ENCODE data around the gene KCNQ1. TPM values are rescaled to one million over a fixed set of nuclear protein-coding genes. Genes with fewer than 3 reads are reported as not detected.

KCNQ1 gene
- total and polyA plus RNA-seq, 4 donors = 15.4 to 41.7 (median 26.2) TPM

- Histone ChIP-seq H3K9me3 (ENCODE audit: control insufficient read depth in 4 of 4, insufficient read depth in 3 of 4, low read length in 3 of 4) (no peaks in the 10 kb centered on the region), H3K27me3 (ENCODE audit: control insufficient read depth in 3 of 3, insufficient read depth in 3 of 3, low read length in 2 of 3) (no peaks in the 10 kb centered on the region), H3K4me1 (ENCODE audit: control insufficient read depth in 5 of 5, insufficient read depth in 5 of 5, low read length in 5 of 5) (peaks cover 6 to 49% (median 11%) of the 10 kb centered on the region in 5 donors), H3K4me3 (no peak overlapping the region), H3K9ac (ENCODE audit: insufficient read depth in 1 of 2, low read length in 2 of 2) (peak overlapping the region in 1 of 2 donors; percentile 75), H3K27ac (ENCODE audit: low read depth in 1 of 2, low read length in 1 of 2) (no peak overlapping the region), H3K36me3 (ENCODE audit: control insufficient read depth in 4 of 4, insufficient read depth in 4 of 4, low read length in 4 of 4) (no peaks in the 10 kb centered on the region)
- DNase-seq = peak; percentile 30 to 70 (median 34)
- no peak for ATAC-seq (ENCODE audit: insufficient read depth, low FRiP score)
- 25 to 55% methylated on average over 1 of the region's 1 CpG for WGBS, 2 donors
- TF ChIP-seq, protein P1, sequence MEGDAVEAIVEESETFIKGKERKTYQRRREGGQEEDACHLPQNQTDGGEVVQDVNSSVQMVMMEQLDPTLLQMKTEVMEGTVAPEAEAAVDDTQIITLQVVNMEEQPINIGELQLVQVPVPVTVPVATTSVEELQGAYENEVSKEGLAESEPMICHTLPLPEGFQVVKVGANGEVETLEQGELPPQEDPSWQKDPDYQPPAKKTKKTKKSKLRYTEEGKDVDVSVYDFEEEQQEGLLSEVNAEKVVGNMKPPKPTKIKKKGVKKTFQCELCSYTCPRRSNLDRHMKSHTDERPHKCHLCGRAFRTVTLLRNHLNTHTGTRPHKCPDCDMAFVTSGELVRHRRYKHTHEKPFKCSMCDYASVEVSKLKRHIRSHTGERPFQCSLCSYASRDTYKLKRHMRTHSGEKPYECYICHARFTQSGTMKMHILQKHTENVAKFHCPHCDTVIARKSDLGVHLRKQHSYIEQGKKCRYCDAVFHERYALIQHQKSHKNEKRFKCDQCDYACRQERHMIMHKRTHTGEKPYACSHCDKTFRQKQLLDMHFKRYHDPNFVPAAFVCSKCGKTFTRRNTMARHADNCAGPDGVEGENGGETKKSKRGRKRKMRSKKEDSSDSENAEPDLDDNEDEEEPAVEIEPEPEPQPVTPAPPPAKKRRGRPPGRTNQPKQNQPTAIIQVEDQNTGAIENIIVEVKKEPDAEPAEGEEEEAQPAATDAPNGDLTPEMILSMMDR (IDR thresholded peaks at IDR 0.05; ENCODE audit: control extremely low read depth, extremely low read depth) = no peak
Observed at GRCh38 chr11:2697866-2698265, 253.1 kb downstream of the KCNQ1 start.

DNA sequence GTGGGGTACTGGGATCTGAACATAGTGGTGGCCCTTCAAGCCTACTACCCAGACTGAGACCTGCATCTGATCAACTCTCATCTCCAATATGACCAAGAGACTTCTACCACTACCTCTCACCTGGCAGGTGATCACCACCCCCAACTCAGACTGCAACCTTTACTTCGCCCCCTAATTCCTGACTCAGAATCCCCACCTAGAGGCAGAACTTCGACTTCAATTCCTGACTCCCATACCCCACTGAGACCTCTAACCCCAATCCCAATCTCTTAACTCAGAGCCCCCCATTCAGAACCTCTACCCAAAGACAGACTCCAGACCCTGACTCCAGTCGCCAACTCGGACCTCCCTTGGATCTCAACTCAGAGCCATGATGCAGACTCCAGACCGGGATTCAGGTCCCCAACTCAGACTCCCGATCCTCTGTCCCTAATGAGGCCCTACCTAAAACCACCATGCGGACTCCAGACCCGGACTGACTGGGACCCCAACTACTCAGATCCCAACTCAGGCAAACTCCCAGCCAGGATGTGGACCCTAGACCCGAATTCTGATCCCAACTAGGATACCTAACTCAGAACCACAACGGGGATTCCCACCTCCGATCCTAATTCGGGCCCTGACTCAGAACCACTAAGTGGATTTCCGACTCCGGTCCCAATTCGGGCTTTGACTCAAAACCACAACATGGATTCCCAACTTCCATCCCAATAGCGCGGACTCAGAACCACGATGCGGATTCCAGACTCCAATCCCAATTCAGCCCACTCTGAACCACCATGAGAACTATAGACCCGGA is 253.8 kb downstream of the KCNQ1 start:
- Histone ChIP-seq H3K9me3 (ENCODE audit: control insufficient read depth in 4 of 4, insufficient read depth in 3 of 4, low read length in 3 of 4) (no peaks in the 10 kb centered on the region), H3K36me3 (ENCODE audit: control insufficient read depth in 4 of 4, insufficient read depth in 4 of 4, low read length in 4 of 4) (no peaks in the 10 kb centered on the region), H3K4me3 (peak overlapping the region; percentile 65), H3K9ac (ENCODE audit: insufficient read depth in 1 of 2, low read length in 2 of 2) (peak overlapping the region; percentile 49 to 75), H3K27ac (ENCODE audit: low read depth in 1 of 2, low read length in 1 of 2) (peak overlapping the region in 1 of 2 donors; percentile 87), H3K27me3 (ENCODE audit: control insufficient read depth in 3 of 3, insufficient read depth in 3 of 3, low read length in 2 of 3) (no peaks in the 10 kb centered on the region), H3K4me1 (ENCODE audit: control insufficient read depth in 5 of 5, insufficient read depth in 5 of 5, low read length in 5 of 5) (peaks cover 5 to 51% (median 12%) of the 10 kb centered on the region in 5 donors)
- peak in 1 of 3 donors; percentile 11 for DNase-seq
- no peak for ATAC-seq (ENCODE audit: insufficient read depth, low FRiP score)
- TF ChIP-seq, protein P1 (IDR thresholded peaks at IDR 0.05; ENCODE audit: control extremely low read depth, extremely low read depth) = no peak
- 53 to 54% methylated on average over 20 of the region's 20 CpGs for WGBS, 2 donors

DNA sequence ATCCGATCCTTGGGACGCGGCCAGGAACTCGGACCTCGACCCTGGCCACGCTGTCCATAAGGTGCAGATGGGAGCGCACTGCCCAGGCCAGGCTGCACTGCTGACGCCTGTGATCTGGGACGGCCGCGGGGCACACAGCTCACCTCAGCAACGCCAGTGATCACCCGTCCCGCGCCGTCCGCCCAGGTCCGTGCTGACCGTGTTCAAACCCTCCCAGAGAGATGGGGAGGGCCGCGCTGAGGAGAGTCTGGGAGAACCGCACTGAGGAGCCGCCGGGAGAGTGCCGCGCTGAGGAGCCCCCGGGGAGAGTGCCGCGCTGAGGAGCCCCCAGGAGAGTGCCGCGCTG is 254.3 kb downstream of the KCNQ1 start:
- H3K27me3 ChIP-seq (ENCODE audit: control insufficient read depth in 3 of 3, insufficient read depth in 3 of 3, low read length in 2 of 3) = no peaks in the 10 kb centered on the region
- peak overlapping the region; percentile 49 to 75 for H3K9ac ChIP-seq (ENCODE audit: insufficient read depth in 1 of 2, low read length in 2 of 2)
- DNase-seq = peak in 1 of 3 donors; percentile 26
- no peak for ATAC-seq (ENCODE audit: insufficient read depth, low FRiP score)
- WGBS, 2 donors = 45 to 54% methylated on average over 31 of the region's 31 CpGs
- H3K4me1 ChIP-seq (ENCODE audit: control insufficient read depth in 5 of 5, insufficient read depth in 5 of 5, low read length in 5 of 5) = peaks cover 3 to 52% (median 18%) of the 10 kb centered on the region in 5 donors
- H3K9me3 ChIP-seq (ENCODE audit: control insufficient read depth in 4 of 4, insufficient read depth in 3 of 4, low read length in 3 of 4) = no peaks in the 10 kb centered on the region
- no peaks in the 10 kb centered on the region for H3K36me3 ChIP-seq (ENCODE audit: control insufficient read depth in 4 of 4, insufficient read depth in 4 of 4, low read length in 4 of 4)
- peak overlapping the region in 1 of 2 donors; percentile 87 for H3K27ac ChIP-seq (ENCODE audit: low read depth in 1 of 2, low read length in 1 of 2)
- TF ChIP-seq, protein P1 (IDR thresholded peaks at IDR 0.05; ENCODE audit: control extremely low read depth, extremely low read depth) = no peak
- peak overlapping the region; percentile 65 for H3K4me3 ChIP-seq
